Left forelimb (tissue), 1 donor: ENCODE measurements around the gene PKD1L1.

Experiments used
- DNase-seq: peaks from one replicate; pipeline ENCODE4 v3.0.0-alpha.2; 2018; ENCODE audit warnings: low spot score

PKD1L1 gene

GRCh38 chr7:47735431-47736345, 212.6 kb downstream of the PKD1L1 start:
- no peak for DNase-seq

- no peak for DNase-seq
Observed at GRCh38 chr7:47734949-47735291, 213.3 kb downstream of the PKD1L1 start.

GRCh38 chr7:47734287-47734948, 213.8 kb downstream of the PKD1L1 start:
- no peak for DNase-seq

- DNase-seq: no peak
Observed at GRCh38 chr7:47730142-47730541, 218.1 kb downstream of the PKD1L1 start.

- no peak for DNase-seq
Observed at GRCh38 chr7:47726047-47726726, 222.1 kb downstream of the PKD1L1 start.

GRCh38 chr7:47725031-47725780, 223.1 kb downstream of the PKD1L1 start:
- DNase-seq: no peak
